ENCODE results near the gene RXRB. TPM values are rescaled to one million over a fixed set of nuclear protein-coding genes. Genes with fewer than 3 reads are reported as not detected.

RXRB gene
- total and polyA plus RNA-seq, 5 donors from 2014 or later = 7.1 to 62.6 (median 7.3) TPM

DNA sequence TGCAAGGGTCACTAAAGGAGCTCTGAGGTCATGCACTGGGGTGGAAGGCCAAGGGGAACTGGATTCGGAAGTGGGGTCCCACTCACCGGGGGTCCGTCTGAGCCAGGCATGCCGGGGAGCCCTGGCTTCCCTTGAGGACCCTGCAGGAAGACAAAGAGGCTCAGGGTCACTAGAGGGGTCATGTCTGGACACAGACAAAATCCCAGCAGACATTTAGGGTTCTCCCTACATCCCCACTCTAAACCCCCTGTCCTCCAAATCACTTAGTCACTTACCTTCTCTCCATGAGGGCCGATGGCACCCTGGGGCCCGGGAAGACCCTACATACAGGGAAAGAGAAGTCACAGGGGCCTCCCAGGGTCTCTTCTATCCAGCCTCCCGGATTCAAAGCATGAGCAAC is 23.6 kb downstream of the RXRB start:
- Histone ChIP-seq H3K4me1 (ENCODE audit: control insufficient read depth, insufficient read depth, low read length, poor library complexity, severe bottlenecking) (no peaks in the 10 kb centered on the region), H3K9me3 (ENCODE audit: control insufficient read depth in 2 of 2, low read length in 2 of 2) (no peaks in the 10 kb centered on the region), H3K27me3 (ENCODE audit: control insufficient read depth, insufficient read depth, low read length) (no peaks in the 10 kb centered on the region), H3K27ac (ENCODE audit: insufficient read depth, low read length, poor library complexity, severe bottlenecking) (no peak overlapping the region), H3K4me3 (ENCODE audit: low read depth, low read length) (no peak overlapping the region), H3K36me3 (ENCODE audit: control insufficient read depth, insufficient read depth, low read length) (no peaks in the 10 kb centered on the region)
- peaks cover 3% of the 10 kb centered on the region for H3K36me3 Mint-ChIP-seq
- H3K4me1 Mint-ChIP-seq = peaks cover 0 to 2% (median under 1%) of the 10 kb centered on the region in 4 donors
- no peak for DNase-seq
- no peak overlapping the region for H3K4me3 Mint-ChIP-seq
- no peak overlapping the region for H3K27ac Mint-ChIP-seq
- peaks cover 0 to 1% (median 0%) of the 10 kb centered on the region in 7 donors for H3K9me3 Mint-ChIP-seq
- ATAC-seq (ENCODE audit: low read depth in 2 of 2) = no peak
- peaks cover 22% of the 10 kb centered on the region for H3K27me3 Mint-ChIP-seq

DNA sequence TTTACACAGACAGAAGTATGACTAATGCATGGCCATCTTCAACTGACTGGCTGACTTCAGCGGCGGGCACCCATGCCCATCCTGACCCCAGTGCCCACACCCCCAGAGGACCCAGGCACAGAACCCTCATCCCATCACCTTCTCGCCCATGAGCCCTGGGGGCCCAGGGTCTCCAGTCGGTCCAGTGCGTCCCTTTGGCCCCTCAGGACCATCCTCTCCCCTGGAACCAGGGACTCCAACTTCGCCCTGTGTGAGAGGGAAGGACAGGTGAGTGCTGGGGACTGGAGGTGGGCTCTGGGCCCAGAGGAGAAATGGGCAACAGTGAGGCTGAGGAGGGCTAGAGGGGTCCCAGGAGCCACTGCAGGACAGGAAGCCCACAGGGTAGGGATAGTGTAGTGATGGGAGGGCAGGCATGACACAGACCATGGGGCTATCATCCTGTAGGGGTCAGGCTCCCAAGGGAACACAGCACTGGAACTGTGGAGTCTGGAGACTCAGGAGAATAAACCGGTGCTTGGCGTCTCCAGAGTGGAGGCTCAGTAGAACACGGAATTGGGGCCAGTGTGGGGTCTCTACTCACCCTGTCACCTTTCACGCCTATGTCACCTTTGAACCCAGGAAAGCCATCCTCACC is 24.9 kb downstream of the RXRB start:
- H3K27me3 Mint-ChIP-seq = peaks cover 22% of the 10 kb centered on the region
- no peaks in the 10 kb centered on the region for H3K27me3 ChIP-seq (ENCODE audit: control insufficient read depth, insufficient read depth, low read length)
- H3K27ac Mint-ChIP-seq = no peak overlapping the region
- peaks cover 0 to 2% (median 0%) of the 10 kb centered on the region in 4 donors for H3K4me1 Mint-ChIP-seq
- ATAC-seq (ENCODE audit: low read depth in 2 of 2) = no peak
- no peak overlapping the region for H3K4me3 ChIP-seq (ENCODE audit: low read depth, low read length)
- no peak for DNase-seq
- peaks cover 0 to 1% (median 0%) of the 10 kb centered on the region in 7 donors for H3K9me3 Mint-ChIP-seq
- peaks cover 3% of the 10 kb centered on the region for H3K36me3 Mint-ChIP-seq
- no peak overlapping the region for H3K27ac ChIP-seq (ENCODE audit: insufficient read depth, low read length, poor library complexity, severe bottlenecking)
- H3K4me3 Mint-ChIP-seq = no peak overlapping the region
- H3K36me3 ChIP-seq (ENCODE audit: control insufficient read depth, insufficient read depth, low read length) = no peaks in the 10 kb centered on the region
- no peaks in the 10 kb centered on the region for H3K9me3 ChIP-seq (ENCODE audit: control insufficient read depth in 2 of 2, low read length in 2 of 2)
- no peaks in the 10 kb centered on the region for H3K4me1 ChIP-seq (ENCODE audit: control insufficient read depth, insufficient read depth, low read length, poor library complexity, severe bottlenecking)

DNA sequence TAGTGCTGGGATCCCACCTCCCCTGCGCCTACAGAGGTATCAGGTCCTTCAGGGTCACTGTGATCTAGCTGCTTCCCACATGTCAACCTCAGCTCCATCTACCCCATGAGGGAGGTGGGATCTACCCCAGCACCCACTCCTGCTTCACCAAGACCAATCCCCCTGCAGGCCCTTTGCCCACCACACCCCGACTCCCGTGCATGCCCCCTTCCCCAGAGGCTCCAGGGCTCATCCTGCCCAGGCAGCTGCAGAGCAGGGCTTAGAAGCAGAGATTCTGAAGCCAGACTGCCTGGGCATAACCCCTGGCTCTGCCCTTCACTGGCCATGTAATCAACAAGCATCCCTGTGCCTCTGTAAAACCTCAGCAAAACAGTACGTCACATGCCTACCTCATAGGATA is 25.7 kb downstream of the RXRB start:
- Mint-ChIP-seq H3K36me3 (peaks cover 3% of the 10 kb centered on the region), H3K4me3 (no peak overlapping the region), H3K9me3 (peaks cover 0 to 1% (median 0%) of the 10 kb centered on the region in 7 donors), H3K27ac (no peak overlapping the region), H3K27me3 (peaks cover 22% of the 10 kb centered on the region), H3K4me1 (peaks cover 0 to 2% (median 0%) of the 10 kb centered on the region in 4 donors)
- no peaks in the 10 kb centered on the region for H3K4me1 ChIP-seq (ENCODE audit: control insufficient read depth, insufficient read depth, low read length, poor library complexity, severe bottlenecking)
- H3K36me3 ChIP-seq (ENCODE audit: control insufficient read depth, insufficient read depth, low read length) = no peaks in the 10 kb centered on the region
- ATAC-seq (ENCODE audit: low read depth in 2 of 2) = no peak
- no peaks in the 10 kb centered on the region for H3K27me3 ChIP-seq (ENCODE audit: control insufficient read depth, insufficient read depth, low read length)
- no peaks in the 10 kb centered on the region for H3K9me3 ChIP-seq (ENCODE audit: control insufficient read depth in 2 of 2, low read length in 2 of 2)
- DNase-seq = no peak
- no peak overlapping the region for H3K4me3 ChIP-seq (ENCODE audit: low read depth, low read length)
- no peak overlapping the region for H3K27ac ChIP-seq (ENCODE audit: insufficient read depth, low read length, poor library complexity, severe bottlenecking)

DNA sequence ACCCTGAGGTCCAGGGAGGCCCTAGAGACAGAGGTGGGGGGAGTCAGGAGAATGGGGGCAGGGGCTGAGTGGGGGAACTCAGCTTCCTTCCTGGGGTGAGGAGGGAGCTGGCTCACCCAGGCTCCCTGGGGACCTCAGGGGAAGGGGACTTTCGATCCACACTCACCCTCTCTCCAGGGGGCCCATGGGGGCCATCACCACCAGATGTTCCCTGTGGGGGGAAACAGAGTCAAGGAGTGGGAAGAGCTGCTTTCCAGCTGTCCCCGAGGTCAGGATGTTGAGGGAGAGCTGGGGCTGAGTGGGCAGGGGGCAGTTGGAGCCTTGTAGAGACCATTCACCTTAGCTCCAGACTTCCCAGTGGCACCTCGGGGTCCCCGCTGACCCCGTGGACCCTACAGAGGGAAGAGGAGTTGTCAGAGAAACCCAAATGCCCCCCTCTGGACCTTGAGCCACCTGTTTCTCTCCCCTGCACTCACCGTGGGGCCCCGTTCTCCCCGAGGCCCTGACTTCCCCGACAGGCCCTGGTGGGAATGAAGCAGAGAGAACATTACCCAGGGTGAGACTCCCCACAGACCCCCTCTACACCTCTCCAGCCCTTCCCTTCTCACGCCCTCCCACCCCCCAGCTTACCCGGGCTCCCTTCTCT is 26.8 kb downstream of the RXRB start:
- Histone ChIP-seq H3K9me3 (ENCODE audit: control insufficient read depth in 2 of 2, low read length in 2 of 2) (no peaks in the 10 kb centered on the region), H3K4me1 (ENCODE audit: control insufficient read depth, insufficient read depth, low read length, poor library complexity, severe bottlenecking) (no peaks in the 10 kb centered on the region), H3K27ac (ENCODE audit: insufficient read depth, low read length, poor library complexity, severe bottlenecking) (no peak overlapping the region), H3K4me3 (ENCODE audit: low read depth, low read length) (no peak overlapping the region), H3K36me3 (ENCODE audit: control insufficient read depth, insufficient read depth, low read length) (no peaks in the 10 kb centered on the region), H3K27me3 (ENCODE audit: control insufficient read depth, insufficient read depth, low read length) (no peaks in the 10 kb centered on the region)
- Mint-ChIP-seq H3K27ac (no peak overlapping the region), H3K27me3 (peaks cover 26% of the 10 kb centered on the region), H3K4me1 (peaks cover 0 to 2% (median 0%) of the 10 kb centered on the region in 4 donors), H3K9me3 (peaks cover 0 to 1% (median 0%) of the 10 kb centered on the region in 7 donors), H3K36me3 (peaks cover 3% of the 10 kb centered on the region), H3K4me3 (no peak overlapping the region)
- ATAC-seq (ENCODE audit: low read depth in 2 of 2) = no peak
- no peak for DNase-seq

DNA sequence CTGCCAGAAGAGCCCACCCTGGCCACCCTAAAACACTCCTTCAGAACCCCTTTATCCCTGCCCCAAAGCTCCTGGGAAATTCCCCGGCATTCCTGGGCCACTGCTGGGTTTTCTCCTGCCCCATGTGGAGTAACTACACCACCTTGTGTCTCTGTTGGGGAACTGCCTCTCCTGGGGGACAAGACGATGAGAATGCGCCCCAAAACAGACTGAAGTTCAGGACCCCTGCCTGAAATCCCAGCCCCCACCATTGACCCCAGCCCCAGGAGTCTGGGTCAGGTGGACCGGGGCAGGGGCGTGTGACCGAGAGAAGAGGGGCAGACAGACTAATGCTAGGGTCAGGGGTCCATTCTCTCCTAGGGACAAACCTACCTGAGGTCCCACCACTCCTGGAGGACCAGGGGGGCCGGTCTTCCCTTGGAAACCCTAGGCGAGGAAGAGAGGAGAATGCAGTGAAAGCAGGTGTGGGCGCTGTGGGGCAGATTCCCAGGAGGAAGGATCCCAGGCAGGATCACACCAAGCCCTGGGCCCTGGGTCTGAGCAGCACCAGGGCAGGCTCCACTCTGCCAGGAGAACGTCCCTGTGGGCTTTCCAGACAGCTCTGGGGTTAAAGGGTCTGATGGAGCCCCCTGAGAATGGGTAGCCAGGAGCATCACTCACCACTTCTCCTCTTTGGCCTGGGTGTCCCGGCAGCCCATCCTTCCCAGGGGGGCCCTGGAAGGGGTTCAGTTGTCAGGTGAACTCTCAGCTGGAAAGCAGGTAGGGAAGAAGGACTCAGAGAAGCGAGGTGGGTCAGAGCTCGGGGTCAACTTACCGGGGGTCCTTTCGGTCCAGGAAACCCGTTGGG is 27.6 kb downstream of the RXRB start:
- Histone ChIP-seq H3K36me3 (ENCODE audit: control insufficient read depth, insufficient read depth, low read length) (no peaks in the 10 kb centered on the region), H3K9me3 (ENCODE audit: control insufficient read depth in 2 of 2, low read length in 2 of 2) (no peaks in the 10 kb centered on the region), H3K4me3 (ENCODE audit: low read depth, low read length) (no peak overlapping the region), H3K4me1 (ENCODE audit: control insufficient read depth, insufficient read depth, low read length, poor library complexity, severe bottlenecking) (no peaks in the 10 kb centered on the region), H3K27ac (ENCODE audit: insufficient read depth, low read length, poor library complexity, severe bottlenecking) (no peak overlapping the region), H3K27me3 (ENCODE audit: control insufficient read depth, insufficient read depth, low read length) (no peaks in the 10 kb centered on the region)
- H3K36me3 Mint-ChIP-seq = no peaks in the 10 kb centered on the region
- peaks cover 25% of the 10 kb centered on the region for H3K27me3 Mint-ChIP-seq
- ATAC-seq (ENCODE audit: low read depth in 2 of 2) (no peak), DNase-seq (no peak)
- H3K27ac Mint-ChIP-seq = peak overlapping the region in 2 of 3 donors; percentile 60 to 73
- no peaks in the 10 kb centered on the region for H3K4me1 Mint-ChIP-seq
- peaks cover 0 to 1% (median 0%) of the 10 kb centered on the region in 7 donors for H3K9me3 Mint-ChIP-seq
- H3K4me3 Mint-ChIP-seq = no peak overlapping the region

DNA sequence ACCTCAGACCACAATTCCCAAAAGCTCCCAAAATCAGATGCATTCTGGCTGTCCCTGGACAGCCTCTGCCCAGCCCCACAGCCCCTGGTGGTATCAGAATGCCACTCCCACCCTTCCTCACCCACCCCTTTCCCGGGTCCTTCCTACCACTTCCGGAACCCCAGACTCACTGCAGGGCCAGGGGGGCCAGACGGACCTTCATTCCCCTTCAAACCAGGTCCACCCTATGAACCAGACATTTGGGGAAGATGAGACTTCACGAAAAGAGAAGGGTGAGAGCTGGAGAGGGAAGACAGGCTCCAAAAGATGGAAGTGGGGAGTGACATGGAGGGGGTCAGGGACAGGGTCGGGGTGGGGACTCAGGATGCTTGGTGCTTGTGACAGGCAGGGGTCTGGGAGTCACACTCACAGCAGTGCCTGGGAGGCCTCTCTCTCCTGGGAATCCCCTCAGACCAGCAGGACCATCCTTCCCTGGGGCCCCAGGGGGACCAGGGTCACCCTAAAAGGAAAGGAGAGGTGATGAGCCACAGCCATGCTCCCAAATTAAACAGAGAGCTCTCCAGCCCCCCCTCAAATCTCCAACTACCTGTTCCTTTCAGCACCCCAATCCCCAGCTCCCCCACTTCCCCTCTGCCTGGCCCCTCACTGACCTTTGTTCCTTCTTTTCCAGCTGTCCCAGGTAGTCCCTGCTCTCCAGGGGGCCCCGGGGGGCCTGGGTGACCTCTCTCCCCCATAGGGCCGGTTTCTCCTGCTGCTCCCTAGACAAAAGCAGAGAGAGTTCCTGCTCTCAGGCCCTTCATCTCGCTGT is 28.4 kb downstream of the RXRB start:
- no peaks in the 10 kb centered on the region for H3K9me3 ChIP-seq (ENCODE audit: control insufficient read depth in 2 of 2, low read length in 2 of 2)
- H3K36me3 Mint-ChIP-seq = no peaks in the 10 kb centered on the region
- no peaks in the 10 kb centered on the region for H3K4me1 Mint-ChIP-seq
- DNase-seq (no peak), ATAC-seq (ENCODE audit: low read depth in 2 of 2) (no peak)
- no peaks in the 10 kb centered on the region for H3K27me3 ChIP-seq (ENCODE audit: control insufficient read depth, insufficient read depth, low read length)
- peaks cover 0 to 1% (median 0%) of the 10 kb centered on the region in 7 donors for H3K9me3 Mint-ChIP-seq
- H3K4me1 ChIP-seq (ENCODE audit: control insufficient read depth, insufficient read depth, low read length, poor library complexity, severe bottlenecking) = no peaks in the 10 kb centered on the region
- H3K27me3 Mint-ChIP-seq = peaks cover 21% of the 10 kb centered on the region
- no peaks in the 10 kb centered on the region for H3K36me3 ChIP-seq (ENCODE audit: control insufficient read depth, insufficient read depth, low read length)
- H3K4me3 ChIP-seq (ENCODE audit: low read depth, low read length) = no peak overlapping the region
- no peak overlapping the region for H3K4me3 Mint-ChIP-seq
- peak overlapping the region in 1 of 3 donors; percentile 73 for H3K27ac Mint-ChIP-seq
- no peak overlapping the region for H3K27ac ChIP-seq (ENCODE audit: insufficient read depth, low read length, poor library complexity, severe bottlenecking)

Data from CD4-positive, CD25-positive, alpha-beta regulatory T cell (primary cell).